ENCODE data around the gene JAKMIP3. TPM values are rescaled to one million over a fixed set of nuclear protein-coding genes. Genes with fewer than 3 reads are reported as not detected.

JAKMIP3 gene
- total RNA-seq, 1 donor from 2014 or later, result not detected

GRCh38 chr10:132055616-132056015 is 10.1 kb upstream of the JAKMIP3 start:
- no peak for FAIRE-seq
- no peak for DNase-seq (ENCODE audit: low read depth)
- Histone ChIP-seq H3K27me3 (ENCODE audit: control insufficient read depth, insufficient read depth, low read length) (no peaks in the 10 kb centered on the region), H3K4me3 (ENCODE audit: low read depth, low read length) (no peak overlapping the region), H3K36me3 (ENCODE audit: control insufficient read depth, insufficient read depth, low read length) (no peaks in the 10 kb centered on the region)
- no peak for TF ChIP-seq CTCF (IDR thresholded peaks at IDR 0.05; ENCODE audit: insufficient read depth, low read length, severe bottlenecking)

GRCh38 chr10:132056663-132057062 is 9.1 kb upstream of the JAKMIP3 start:
- no peak overlapping the region for H3K4me3 ChIP-seq (ENCODE audit: low read depth, low read length)
- FAIRE-seq (no peak), DNase-seq (ENCODE audit: low read depth) (no peak)
- no peaks in the 10 kb centered on the region for H3K36me3 ChIP-seq (ENCODE audit: control insufficient read depth, insufficient read depth, low read length)
- H3K27me3 ChIP-seq (ENCODE audit: control insufficient read depth, insufficient read depth, low read length), result no peaks in the 10 kb centered on the region
- TF ChIP-seq CTCF (IDR thresholded peaks at IDR 0.05; ENCODE audit: insufficient read depth, low read length, severe bottlenecking), result no peak

DNA sequence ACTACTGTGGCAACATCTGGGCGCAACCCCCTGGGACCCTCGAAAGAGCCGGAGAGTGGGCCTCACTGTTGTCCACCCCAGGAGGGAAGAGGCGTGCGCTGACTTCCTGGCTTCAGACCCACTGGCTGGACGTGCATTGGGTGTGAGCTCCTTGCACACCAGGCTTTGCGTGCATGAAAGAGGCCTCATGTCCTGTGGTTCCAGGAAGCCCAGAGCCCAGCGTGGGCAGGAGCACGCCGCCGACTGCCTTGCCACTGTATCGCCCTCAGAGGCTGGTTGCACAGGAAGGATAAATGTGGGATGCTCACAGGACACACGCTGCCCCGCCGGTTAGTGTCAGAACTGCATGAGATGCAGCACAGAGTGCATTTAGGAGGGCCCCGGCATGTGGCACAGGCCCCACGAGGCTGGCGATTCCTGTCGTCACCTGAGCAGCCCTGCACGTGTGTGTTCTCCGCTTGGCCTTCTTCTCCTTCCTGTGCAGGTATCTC is 8.5 kb upstream of the JAKMIP3 start:
- Histone ChIP-seq H3K27me3 (ENCODE audit: control insufficient read depth, insufficient read depth, low read length) (no peaks in the 10 kb centered on the region), H3K36me3 (ENCODE audit: control insufficient read depth, insufficient read depth, low read length) (no peaks in the 10 kb centered on the region), H3K4me3 (ENCODE audit: low read depth, low read length) (no peak overlapping the region)
- FAIRE-seq (no peak), DNase-seq (ENCODE audit: low read depth) (no peak)
- no peak for TF ChIP-seq CTCF (IDR thresholded peaks at IDR 0.05; ENCODE audit: insufficient read depth, low read length, severe bottlenecking)

DNA sequence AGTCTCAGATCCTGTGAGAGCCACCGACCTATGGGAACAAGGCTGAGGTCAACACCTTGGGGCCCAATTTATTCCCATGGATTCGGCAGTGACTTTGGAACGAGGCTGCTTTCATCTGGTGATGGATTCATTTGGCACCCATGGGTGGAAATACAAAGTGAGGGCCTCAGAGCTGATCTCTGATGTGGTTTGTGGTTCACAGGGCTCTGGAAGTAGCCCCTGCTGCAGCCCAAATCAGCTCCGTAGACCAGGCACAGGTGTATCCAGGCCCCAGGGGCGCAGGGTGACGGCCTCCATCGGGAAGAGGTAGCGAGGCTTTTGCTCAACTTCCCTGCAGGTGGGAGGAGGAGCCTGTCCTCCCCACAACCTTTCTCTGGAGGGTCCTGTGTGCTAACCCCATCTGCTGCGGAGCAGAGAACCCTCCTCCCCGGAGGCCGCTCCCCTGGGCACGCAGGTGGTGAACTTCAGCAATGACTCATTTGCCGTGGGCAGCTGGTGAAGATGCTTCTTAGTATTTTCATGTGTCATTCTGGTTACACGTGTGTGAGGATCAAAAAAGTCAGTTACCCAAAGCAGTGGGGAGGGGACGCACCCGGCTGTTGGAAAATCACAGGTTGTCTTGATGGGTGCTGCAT is 7.5 kb upstream of the JAKMIP3 start:
- Histone ChIP-seq H3K4me3 (ENCODE audit: low read depth, low read length) (no peak overlapping the region), H3K36me3 (ENCODE audit: control insufficient read depth, insufficient read depth, low read length) (no peaks in the 10 kb centered on the region), H3K27me3 (ENCODE audit: control insufficient read depth, insufficient read depth, low read length) (no peaks in the 10 kb centered on the region)
- no peak for TF ChIP-seq CTCF (IDR thresholded peaks at IDR 0.05; ENCODE audit: insufficient read depth, low read length, severe bottlenecking)
- DNase-seq (ENCODE audit: low read depth) (no peak), FAIRE-seq (no peak)

GRCh38 chr10:132058793-132059759 is 6.7 kb upstream of the JAKMIP3 start:
- no peak overlapping the region for H3K4me3 ChIP-seq (ENCODE audit: low read depth, low read length)
- no peaks in the 10 kb centered on the region for H3K27me3 ChIP-seq (ENCODE audit: control insufficient read depth, insufficient read depth, low read length)
- no peaks in the 10 kb centered on the region for H3K36me3 ChIP-seq (ENCODE audit: control insufficient read depth, insufficient read depth, low read length)
- no peak for TF ChIP-seq CTCF (IDR thresholded peaks at IDR 0.05; ENCODE audit: insufficient read depth, low read length, severe bottlenecking)
- DNase-seq (ENCODE audit: low read depth) (no peak), FAIRE-seq (no peak)
